HepG2 (cell line): Measurements from ENCODE around the gene KRT40. TPM values are rescaled to one million over a fixed set of nuclear protein-coding genes. Genes with fewer than 3 reads are reported as not detected.

Source experiments
- AKNA ChIP-seq: sonication (generic); formaldehyde crosslinking; IDR thresholded peaks from 2 replicates; pipeline ENCODE4 v1.4.0; 2020; ENCODE audit warnings: missing genetic modification reagents, borderline replicate concordance
- HIC2 ChIP-seq: sonication (generic); formaldehyde crosslinking; IDR thresholded peaks from 2 replicates; pipeline ENCODE4 v1.9.0; 2022; ENCODE audit warnings: low read depth, missing genetic modification reagents
- MXD4 ChIP-seq: IDR thresholded peaks from 2 replicates; pipeline ENCODE4 v1.6.1; 2016; ENCODE audit warnings: mild to moderate bottlenecking, missing biosample characterization, missing genetic modification reagents
- NCOR1 ChIP-seq: fragments of 200-600 bp; sonication (generic); IDR thresholded peaks from 2 replicates; pipeline ENCODE4 v1.7.0; 2017; ENCODE audit warnings: antibody characterized with exemption, low read length, borderline replicate concordance
- PAWR ChIP-seq: sonication (generic); formaldehyde crosslinking; IDR thresholded peaks from 2 replicates; pipeline ENCODE4 v1.4.0; 2020; ENCODE audit warnings: missing genetic modification reagents, mild to moderate bottlenecking, borderline replicate concordance
- PBX2 ChIP-seq: IDR thresholded peaks from 2 replicates; pipeline ENCODE4 v1.6.1; 2016; ENCODE audit warnings: control low read depth
- SMAD3 ChIP-seq: sonication (generic); formaldehyde crosslinking; IDR thresholded peaks from 2 replicates; pipeline ENCODE4 v1.4.0; 2020; ENCODE audit warnings: missing genetic modification reagents
- TAF15 ChIP-seq: fragments of 200-400 bp; formaldehyde crosslinking; IDR thresholded peaks from one replicate; pipeline ENCODE4 v1.6.1; 2018; ENCODE audit warnings: mild to moderate bottlenecking, low read depth, low read length; ENCODE audit not compliant: poor library complexity, severe bottlenecking
- TIGD3 ChIP-seq: sonication (generic); formaldehyde crosslinking; IDR thresholded peaks from 2 replicates; pipeline ENCODE4 v1.5.1; 2020; ENCODE audit warnings: mild to moderate bottlenecking, missing genetic modification reagents, borderline replicate concordance
- ZNF317 ChIP-seq: sonication (generic); formaldehyde crosslinking; IDR thresholded peaks from 2 replicates; pipeline ENCODE4 v1.5.0; 2020; ENCODE audit warnings: mild to moderate bottlenecking, missing genetic modification reagents
- ZNF484 ChIP-seq: sonication (generic); formaldehyde crosslinking; IDR thresholded peaks from 2 replicates; pipeline ENCODE4 v1.5.1; 2020; ENCODE audit warnings: mild to moderate bottlenecking, low read depth, missing genetic modification reagents, borderline replicate concordance
- ZNF687 ChIP-seq: sonication (generic); formaldehyde crosslinking; IDR thresholded peaks from 2 replicates; pipeline ENCODE4 v1.5.1; 2020; ENCODE audit warnings: mild to moderate bottlenecking, missing genetic modification reagents, moderate library complexity
- ZNF704 ChIP-seq: sonication (generic); formaldehyde crosslinking; IDR thresholded peaks from 2 replicates; pipeline ENCODE4 v1.8.1; 2023; ENCODE audit warnings: mild to moderate bottlenecking, inconsistent platforms, moderate library complexity, missing genetic modification reagents, borderline replicate concordance
- ZNF850 ChIP-seq: sonication (generic); formaldehyde crosslinking; conservative IDR thresholded peaks from 2 replicates; pipeline ENCODE4 v1.9.0; 2021; ENCODE audit warnings: mild to moderate bottlenecking, missing genetic modification reagents
- polyA plus RNA-seq, 8 experiments: library from polyadenylated mRNA; depleted of rRNA in 3 of 8; stranded (reverse) in 7 of 8; unstranded in 1 of 8; fragments of >200 nt; fragmentation: Illumina TruSeq in 4 of 8; extraction: Trizol in 4 of 8; gene quantifications; 2 replicates each; pipeline versions ENCODE4 v1.2.1 to v1.2.3, GENCODE V29; 2011 to 2016; ENCODE audit warnings: low read depth in 4 of 8, missing spikeins in 1 of 8, mixed read lengths in 1 of 8; ENCODE audit not compliant: insufficient read depth in 1 of 8
- total RNA-seq, 5 experiments: library from RNA; depleted of rRNA; stranded (reverse); fragments of >200 nt; fragmentation: Illumina TruSeq; extraction: Trizol; gene quantifications; 2 replicates each; pipeline ENCODE4 v1.2.3, GENCODE V29; 2016; ENCODE audit warnings: low read depth in 1 of 5

KRT40 gene
- total and polyA plus RNA-seq, 2 of the 13 experiments (the other 11 are each of a cell fraction or from before 2014, with no cell fraction given), result not detected

- TF ChIP-seq TIGD3 (CRISPR knock-in tag) (no peak), AKNA (CRISPR knock-in tag) (no peak), SMAD3 (no peak), ZNF484 (CRISPR knock-in tag) (no peak), TAF15 (no peak), HIC2 (CRISPR knock-in tag) (no peak), ZNF317 (CRISPR knock-in tag) (no peak), ZNF704 (CRISPR knock-in tag) (0 out of 2 replicates have a peak, but pooled peaks have one; percentile 28), ZNF687 (CRISPR knock-in tag) (peak; percentile 68), MXD4 (CRISPR knock-in tag) (0 out of 2 replicates have a peak, but pooled peaks have one; percentile 12), PAWR (no peak), ZNF850 (CRISPR knock-in tag) (no peak), NCOR1 (no peak), PBX2 (CRISPR knock-in tag) (no peak)
Measured at GRCh38 chr17:41008811-41009210, 24.7 kb upstream of the KRT40 start, which contains the start of gene KRTAP3-1 (continued).
